Hypothalamus (tissue), 51 donors: ENCODE data around the gene PHF21A.

Experiments used
- DNase-seq, 51 donors: peaks; one replicate each; lab custom pipeline; 2025; lab: John Stamatoyannopoulos, UW

PHF21A gene

DNA sequence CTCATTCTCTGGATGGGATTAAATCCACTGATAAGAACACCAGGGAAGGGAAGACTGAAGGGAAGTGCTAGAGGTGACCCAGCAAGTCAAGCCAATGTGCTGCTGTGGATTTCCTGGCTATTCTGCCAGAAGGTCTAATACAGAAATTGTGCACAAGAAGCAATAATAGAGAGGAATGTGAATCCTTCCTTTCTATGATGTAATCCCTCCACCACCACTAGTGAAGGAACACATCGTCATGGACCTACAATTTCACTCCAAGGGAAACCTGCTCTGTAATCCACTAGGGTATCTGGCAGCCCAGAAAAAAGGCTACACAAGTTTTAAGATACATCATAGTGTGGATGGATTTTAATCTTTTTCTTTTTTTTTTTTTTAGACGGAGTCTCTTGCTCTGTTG, 181.4 kb downstream of the PHF21A start:
- DNase-seq: no peak

DNA sequence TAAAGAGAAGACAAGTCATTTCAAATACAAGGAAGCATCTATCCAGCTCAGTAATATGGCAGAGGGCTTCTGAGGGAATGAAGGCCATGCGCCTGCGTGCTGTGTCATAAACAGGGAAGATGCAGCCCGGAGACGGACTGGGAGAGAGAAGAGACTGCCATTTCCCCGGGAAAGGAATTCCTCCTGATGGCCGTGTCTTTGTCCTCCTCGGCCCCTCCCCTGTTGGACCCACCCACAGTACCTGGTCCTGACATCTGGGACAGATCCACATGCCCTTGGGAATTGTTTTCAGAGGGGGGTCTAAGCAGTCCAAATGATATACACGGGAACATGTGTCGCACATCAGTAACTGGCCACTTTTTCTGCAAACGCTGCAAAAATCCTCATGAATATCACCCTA, 183.3 kb downstream of the PHF21A start:
- DNase-seq: no peak

DNA sequence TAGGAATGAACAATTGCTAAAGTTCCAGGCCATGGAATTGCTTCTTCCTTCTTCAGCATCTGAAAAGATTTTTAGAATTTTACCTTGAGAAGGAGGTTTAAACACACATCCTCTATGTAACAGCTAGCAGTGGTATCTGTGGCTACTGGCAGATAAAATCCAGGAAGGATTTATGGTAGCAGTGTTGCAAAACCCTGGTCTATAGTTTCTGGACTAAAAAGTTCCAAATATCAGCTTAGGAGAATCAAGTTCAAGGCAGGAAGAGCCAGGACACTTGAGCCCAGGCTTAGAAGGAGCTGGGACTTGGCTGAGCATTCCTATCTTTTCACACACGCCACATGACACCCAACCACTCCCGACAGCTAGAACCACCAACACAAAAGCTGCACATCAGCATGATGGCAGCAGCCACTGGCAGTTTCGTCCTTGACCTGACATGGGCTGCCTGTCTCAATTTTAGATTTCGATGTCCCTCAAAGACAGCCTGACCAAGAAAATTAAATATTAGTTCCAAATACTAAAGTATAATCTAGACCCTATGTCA, 184.7 kb downstream of the PHF21A start:
- DNase-seq: no peak

DNA sequence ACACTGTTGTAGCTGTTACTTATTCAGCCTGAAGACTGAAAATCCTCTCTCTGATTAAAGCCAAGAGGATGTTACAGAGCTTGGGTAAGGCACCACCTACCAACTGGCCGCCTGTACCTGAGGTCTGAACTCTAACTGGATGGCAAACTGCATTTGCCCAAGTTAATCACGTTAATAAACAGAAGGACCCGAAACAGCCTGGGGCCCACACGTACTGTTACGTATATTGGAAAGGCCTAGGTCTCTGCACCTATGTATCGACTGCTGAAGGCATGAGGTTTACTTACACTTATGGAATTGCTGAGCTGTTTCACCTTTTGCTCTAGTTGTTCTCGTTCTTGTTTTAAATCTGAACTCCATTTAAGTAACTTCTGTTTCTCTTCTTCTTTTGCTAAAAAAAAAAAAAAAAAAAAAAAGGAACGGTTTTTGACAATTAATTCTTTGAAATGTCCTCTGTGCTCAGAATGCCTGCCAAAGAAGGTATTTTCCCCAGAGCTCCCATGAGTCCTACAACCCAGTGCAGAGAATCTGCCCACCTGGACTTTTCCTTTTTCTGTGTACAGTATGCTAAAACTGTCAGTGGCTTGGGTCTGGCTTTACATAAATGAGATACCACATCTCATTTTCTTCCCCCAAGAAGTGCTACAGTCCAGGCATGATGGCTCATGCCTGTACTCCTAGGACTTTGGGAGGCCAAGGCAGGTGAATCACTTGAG, 185.7 kb downstream of the PHF21A start:
- no peak for DNase-seq

DNA sequence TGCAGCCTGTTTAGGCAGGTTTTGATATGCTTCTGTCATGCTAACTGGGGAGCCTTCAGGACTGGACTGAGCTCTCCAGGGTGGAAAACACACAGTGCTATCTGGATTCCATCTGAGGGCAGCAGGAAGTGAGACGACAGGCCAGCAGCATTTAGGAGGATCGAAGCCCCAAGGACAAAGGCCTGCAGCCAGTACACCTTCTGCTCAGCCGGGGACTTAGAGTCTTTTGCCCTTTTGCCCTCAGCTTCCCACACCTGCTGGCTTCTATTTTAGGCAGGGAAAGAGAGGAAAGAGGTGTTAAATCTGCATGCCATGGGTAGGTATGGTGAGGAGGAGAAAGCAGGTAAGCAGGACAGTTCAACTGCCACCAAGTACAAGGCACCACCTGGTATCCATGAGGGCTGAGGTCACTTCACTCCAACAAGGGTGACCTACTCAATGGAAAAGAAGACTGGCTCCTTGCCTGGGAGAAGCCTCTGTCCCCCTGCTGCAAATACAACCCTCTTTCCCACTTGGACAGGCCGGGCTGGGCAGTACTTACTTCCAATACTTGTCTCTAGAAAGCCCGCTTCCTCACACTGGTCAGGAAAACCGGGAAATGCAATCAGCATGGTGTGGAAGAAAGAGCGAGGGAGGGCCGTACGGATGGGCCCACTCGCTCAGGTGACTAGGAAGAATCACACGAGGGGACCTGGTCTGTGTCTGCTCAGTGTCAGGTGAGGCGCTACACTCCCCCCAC, 186.5 kb downstream of the PHF21A start:
- no peak for DNase-seq

DNA sequence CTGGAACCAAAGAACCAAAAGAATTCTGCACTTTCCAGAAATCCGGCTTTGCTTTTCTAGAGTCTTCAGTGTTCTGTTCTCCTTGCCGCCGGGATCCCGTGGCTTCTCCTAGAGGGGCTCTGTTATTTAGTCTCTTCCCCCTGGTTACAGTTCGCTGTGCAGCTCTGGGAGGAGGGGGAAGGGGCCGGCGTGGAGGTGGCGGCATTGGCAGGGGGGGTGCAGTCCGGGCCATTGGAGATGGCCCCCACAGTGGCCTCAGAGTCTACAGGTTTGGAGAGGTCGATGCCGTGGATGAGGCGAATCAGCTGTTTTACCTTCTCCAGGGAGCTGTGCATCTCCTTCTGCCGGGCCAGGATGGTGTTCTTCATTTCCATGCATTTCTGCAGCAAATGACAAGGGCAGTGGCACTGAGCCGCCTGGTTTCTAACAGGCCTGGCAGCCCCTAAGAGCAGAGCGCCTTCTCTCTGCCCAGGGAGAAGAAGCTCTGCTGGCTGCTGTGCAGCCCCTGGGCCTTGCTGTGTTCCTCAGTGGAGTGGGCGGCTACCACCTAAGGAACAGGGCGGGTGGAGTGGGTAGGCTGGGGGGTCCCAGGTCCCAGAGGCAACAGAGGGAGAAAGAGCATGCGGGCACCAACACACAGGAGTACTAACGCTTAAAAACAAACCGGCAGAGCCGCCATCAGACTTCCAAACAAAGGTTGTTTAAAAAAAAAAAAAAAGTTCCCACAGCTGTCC, 187.2 kb downstream of the PHF21A start:
- no peak for DNase-seq

DNA sequence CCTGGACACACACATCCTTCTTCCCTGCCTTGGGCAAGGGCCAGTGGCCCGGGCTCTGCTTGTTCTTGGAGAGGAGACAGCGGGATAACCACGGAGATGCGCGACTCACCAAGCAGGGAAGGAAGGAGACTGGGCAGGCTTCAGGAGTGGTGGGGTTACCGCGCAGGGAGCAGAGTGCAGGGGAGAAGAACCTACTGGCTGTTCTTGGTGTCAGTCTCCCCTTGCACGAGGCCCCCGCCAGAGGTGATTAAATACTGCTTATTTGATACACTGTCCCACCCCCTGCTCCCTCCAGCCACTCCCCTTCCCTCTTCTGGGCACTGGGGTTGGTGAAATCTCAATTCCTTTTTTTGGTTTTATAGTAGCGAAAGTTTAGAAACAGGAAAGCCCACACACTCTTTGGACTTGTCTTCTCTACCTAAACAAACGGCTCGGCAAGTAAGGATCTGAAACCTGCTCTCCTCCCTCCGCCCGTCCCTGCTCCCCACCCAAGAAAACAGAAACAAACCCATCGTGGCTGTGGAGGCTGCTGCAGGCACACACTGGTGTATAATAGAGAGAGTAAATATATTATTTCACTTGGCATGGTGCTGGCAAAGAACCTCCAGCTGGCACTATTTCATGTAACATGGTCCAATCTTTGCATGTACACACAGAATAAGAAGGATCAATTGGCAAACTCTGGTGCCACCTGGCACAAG, 188.0 kb downstream of the PHF21A start:
- DNase-seq: no peak

DNA sequence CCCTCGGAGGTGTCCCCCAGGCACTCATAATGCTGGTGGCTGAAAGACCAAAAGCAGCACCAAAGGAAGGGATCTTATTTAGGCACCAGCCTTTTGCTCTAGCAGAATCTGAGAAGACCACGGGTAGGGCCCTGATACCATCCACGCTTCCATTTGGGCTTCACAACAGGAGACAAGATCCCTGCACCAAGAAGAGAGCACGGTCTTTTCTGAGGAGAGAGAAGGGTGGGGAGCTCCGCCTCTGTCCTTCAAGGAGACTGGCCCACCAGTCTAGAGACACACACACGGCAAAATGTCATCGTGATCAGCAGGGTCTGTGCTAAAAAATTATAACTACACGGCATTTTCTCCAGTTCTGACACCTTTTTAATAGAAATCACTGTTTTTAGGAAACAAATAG, 189.0 kb downstream of the PHF21A start:
- DNase-seq: no peak

DNA sequence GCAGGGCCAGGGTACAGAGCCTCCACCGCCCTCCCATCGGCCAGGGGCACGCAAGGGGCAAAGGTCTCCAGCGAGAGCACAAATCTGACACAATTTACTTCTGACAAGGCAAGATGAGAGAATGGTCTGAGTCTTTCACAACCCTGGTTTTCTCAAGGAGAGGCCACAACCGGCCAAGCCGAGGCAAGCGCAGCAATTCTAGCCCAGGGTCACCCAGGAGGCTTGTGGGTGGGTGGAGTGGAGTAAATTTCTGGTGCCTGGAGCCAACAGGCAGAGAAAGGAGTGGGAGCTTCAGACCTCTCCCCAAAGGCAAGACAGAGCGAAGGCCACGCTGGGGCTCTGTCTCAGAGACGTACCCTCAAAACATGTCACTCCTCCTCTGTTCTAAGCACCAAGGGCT, 189.5 kb downstream of the PHF21A start:
- no peak for DNase-seq

DNA sequence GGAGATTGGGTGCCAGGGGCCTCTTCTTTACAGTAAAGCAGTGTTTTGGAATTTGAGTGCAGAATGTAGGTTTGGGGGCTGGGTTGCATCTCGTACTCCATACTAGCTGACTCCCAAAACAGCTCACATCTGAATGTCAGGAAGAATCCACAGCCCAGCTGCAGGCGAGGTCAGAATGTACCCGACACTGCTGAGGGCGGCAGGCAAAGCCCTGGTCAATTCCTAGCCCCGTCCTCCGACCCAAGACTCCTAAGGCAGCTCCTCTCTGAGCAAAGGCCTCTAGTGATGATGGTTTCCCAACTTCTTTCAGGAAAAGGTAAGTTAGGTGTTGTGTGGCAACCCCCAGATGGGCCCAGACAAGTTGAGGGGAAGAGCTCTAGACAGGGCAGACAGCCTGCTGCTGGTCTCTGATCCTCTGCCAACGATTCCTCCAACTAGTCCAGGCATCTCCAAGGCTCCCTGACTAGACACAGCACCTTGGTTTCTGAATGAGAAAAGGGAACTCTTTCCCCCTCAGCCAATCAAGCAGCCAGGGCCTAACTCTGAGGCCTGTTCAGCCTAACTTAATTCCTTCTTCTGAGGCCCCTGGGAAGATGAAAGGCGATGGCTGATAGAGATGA, 190.2 kb downstream of the PHF21A start:
- no peak for DNase-seq

DNA sequence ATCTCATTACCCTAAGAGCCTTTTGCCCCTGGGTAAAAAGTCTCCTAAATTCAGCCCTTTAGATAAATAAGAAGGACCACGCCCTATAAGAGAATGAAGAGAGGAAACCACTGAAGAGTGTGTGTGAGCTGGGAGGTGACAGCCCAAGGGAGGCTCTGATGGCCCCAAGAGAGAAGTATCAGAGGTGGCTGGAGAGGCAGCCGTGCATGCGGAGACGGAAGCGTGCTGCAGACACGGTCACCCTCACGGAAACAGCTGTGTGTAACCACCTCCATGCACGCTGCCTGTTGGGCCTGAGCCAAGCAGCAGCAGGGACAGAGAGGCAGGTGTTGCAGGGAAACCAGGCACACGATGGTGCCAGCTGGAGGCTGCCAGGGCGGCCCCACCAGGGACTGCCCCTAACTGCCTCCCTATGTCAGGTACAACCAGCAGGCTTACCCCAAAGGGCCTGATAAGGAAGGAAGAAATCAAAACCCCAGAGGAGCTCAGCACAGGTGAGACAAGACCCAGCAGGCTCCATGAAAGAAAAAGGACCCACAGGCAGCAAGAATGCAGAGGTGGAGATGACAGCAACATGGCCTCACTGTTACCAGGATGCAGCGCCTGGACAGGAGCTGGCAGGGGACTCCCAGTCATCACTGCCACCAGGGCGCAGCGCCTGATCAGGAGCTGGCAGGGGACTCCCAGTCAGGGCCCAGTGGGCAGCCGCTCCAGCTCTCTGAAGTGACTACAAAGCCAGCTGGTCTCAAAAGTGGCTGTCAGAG, 191.0 kb downstream of the PHF21A start:
- DNase-seq: peak in 12 of 51 donors; percentile 16 to 62 (median 34)

DNA sequence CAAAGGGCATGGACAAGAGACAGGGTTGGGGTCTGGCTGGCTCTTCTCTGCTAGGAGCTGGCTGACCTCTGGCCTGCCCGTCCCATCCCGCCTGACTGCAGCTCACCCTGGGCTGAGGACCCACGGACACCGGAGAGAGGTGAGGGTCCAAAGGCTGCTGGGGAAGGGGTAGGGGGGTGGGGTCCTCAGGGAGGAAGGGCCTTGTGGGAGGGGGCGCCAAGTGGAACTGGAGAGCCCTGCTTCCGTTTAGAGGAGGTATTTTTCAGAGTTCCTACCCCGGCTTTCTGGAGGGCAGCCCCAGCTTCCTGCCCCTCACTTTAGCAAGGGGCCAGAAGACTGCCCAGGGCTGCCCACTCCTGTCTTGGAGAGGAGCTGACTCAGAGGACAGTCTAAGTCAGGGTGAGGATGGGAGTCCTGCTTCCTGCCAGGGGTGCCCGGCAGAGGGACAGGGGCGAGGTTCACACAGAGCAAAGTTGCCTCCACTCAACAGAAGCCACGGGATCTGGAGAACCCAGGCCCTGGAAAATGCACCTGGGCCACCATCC, 191.7 kb downstream of the PHF21A start:
- DNase-seq: no peak

DNA sequence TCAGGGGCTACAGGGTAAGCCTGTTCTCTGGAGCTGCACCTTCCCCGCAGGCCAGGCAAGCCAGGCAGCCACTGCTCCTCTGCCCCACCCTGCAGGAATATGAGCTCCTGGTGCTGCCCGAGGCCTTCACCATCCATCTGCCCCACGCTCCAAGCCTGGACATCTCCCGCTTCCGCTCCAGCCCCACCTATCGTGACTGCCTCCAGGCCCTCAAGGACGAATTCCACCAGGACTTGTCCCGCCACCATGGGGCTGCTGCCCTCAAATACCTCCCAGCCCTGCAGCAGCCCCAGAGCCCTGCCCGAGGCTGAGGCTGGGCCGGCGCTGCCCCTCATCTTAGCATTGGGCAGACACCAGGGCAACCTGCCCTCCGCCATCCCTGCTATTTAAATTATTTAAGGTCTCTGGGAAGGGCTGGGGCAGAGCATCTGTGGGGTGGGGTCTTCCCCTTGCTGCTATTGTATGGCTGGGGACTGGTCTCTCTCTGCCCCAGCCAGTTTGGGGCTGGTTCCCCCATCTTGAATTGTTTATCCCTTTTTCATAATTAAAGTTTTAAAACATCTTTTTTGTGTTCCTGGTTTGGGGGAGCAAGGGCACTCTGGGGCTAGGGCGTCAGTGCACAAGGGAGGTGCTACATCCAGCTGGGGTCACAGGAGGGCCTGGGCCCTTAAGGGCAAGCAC, 192.6 kb downstream of the PHF21A start:
- DNase-seq: no peak

DNA sequence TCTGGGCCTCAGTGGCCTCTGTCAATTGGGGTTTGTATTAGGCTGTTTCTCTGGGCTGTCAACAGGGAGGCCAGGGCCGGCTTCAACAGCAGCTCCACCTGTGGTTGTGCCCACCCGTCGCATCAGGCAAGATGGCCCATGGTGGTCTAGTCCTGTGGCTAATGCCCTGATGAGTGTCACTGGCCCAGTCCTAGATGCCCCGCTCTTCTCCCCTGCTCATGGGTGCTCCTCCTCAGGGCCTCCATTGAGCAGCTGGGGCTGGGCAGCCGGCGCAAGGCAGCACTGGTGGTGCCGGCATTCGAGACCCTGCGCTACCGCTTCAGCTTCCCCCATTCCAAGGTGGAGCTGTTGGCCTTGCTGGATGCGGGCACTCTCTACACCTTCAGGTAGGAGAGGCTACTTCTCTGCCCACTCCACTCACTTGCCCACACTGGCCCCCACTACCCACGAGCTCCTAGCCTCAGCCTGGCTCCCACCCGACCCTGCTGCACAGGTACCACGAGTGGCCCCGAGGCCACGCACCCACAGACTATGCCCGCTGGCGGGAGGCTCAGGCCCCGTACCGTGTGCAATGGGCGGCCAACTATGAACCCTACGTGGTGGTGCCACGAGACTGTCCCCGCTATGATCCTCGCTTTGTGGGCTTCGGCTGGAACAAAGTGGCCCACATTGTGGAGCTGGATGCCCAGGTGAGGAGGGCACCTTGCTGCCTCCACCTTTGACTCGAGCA, 193.4 kb downstream of the PHF21A start:
- DNase-seq: no peak

DNA sequence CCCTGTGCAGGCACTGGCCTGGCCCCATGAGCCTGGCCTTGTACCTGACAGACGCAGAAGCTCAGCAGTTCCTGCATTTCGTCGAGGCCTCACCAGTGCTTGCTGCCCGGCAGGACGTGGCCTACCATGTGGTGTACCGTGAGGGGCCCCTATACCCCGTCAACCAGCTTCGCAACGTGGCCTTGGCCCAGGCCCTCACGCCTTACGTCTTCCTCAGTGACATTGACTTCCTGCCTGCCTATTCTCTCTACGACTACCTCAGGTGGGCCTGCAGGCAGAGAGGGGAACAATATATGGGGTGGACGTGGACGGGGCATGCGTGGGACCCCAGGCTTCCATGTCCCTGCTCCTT, 193.9 kb downstream of the PHF21A start:
- DNase-seq: no peak

DNA sequence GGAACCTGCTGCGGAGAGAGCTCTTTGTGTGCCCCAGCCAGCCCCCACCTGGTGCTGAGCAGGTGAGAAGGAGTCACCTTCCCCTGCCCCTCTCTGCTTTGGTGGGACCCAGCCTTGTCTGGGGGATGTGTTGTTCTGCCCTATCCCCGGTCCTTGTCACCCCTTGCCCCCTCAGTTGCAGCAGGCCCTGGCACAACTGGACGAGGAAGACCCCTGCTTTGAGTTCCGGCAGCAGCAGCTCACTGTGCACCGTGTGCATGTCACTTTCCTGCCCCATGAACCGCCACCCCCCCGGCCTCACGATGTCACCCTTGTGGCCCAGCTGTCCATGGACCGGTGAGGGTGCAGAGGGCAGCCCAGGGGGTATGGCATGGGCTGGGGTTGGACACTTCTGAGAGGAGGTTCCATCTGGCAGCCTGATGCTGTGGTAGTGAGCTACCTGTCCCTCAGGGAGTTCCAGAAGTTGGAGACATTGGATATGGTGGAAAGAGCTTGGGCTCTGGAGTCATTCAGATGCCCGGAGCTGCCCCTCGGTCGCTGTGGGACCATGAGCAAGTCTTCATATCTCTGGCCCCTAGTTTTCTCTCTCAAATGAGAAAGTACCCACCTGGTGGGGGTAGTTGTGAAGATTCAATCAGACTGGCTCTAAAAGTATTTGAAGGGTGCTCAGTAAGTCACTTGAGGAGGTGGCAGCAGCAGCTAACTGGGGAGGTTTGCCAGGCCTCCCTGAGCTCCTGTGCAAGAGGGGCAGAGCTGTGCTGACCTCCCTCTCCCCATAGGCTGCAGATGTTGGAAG, 194.5 kb downstream of the PHF21A start:
- DNase-seq: no peak

DNA sequence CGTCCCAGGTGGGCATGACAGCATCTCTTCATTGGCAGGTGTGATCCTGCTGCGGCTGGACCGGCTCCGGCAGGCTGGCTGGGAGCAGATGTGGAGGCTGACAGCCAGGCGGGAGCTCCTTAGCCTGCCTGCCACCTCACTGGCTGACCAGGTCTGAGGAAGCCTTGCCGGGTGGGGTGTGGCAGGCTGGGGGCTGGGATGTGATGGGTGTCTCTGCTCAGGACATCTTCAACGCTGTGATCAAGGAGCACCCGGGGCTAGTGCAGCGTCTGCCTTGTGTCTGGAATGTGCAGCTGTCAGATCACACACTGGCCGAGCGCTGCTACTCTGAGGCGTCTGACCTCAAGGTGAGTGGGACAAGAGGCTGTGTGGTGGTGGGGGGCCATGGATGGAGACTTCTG, 195.3 kb downstream of the PHF21A start:
- DNase-seq: no peak
